HEK293 (cell line): ENCODE data around the gene ARHGAP6.

Source experiments
- CTCF ChIA-PET: fragments of 350-600 bp; formaldehyde crosslinking; extraction: SDS; loops from one replicate; lab custom pipeline; 2021; ENCODE audit warnings: antibody characterized with exemption; lab: Yijun Ruan, JAX
- POLR2A ChIA-PET: fragments of 300-600 bp; formaldehyde crosslinking; extraction: SDS; loops from one replicate; lab custom pipeline; 2020; ENCODE audit warnings: antibody characterized with exemption, inconsistent platforms; lab: Yijun Ruan, JAX
- H3K27ac ChIP-seq: fragments of 200-500 bp; sonication (Bioruptor generic); 2 replicates; pipeline ENCODE4 v1.5.1; 2014; ENCODE audit warnings: low read depth, low read length, control low read depth, inconsistent platforms; ENCODE audit errors: extremely low read depth
- H3K36me3 ChIP-seq, 2 experiments: fragments of 200-500 bp in 1 of 2; sonication (Bioruptor generic) in 1 of 2; 1 replicate in 1 of 2; 2 replicates in 1 of 2; pipeline ENCODE4 v1.5.1; 2014 to 2017; ENCODE audit warnings: inconsistent platforms in 2 of 2, low read length in 2 of 2; ENCODE audit not compliant: control insufficient read depth in 2 of 2, insufficient read depth in 1 of 2
- H3K4me1 ChIP-seq: fragments of 200-500 bp; sonication (Bioruptor generic); 2 replicates; pipeline ENCODE4 v1.5.1; 2014; ENCODE audit warnings: mild to moderate bottlenecking, low read length, inconsistent platforms; ENCODE audit not compliant: control insufficient read depth, insufficient read depth
- H3K4me3 ChIP-seq: 2 replicates; pipeline ENCODE4 v1.5.1; 2011; ENCODE audit warnings: low read depth, mild to moderate bottlenecking, control low read depth, low read length, moderate library complexity
- H3K9me3 ChIP-seq: fragments of 200-500 bp; sonication (Bioruptor generic); 2 replicates; pipeline ENCODE4 v1.5.1; 2014; ENCODE audit warnings: low read depth, low read length, inconsistent platforms; ENCODE audit not compliant: control insufficient read depth, insufficient read depth
- MZF1 ChIP-seq: fragments of 450-650 bp; formaldehyde crosslinking; IDR thresholded peaks from 2 replicates; pipeline ENCODE4 v1.5.1; 2017; ENCODE audit warnings: missing biosample characterization, missing genetic modification characterization, borderline replicate concordance
- OVOL3 ChIP-seq: fragments of 450-650 bp; formaldehyde crosslinking; IDR thresholded peaks from 2 replicates; pipeline ENCODE4 v1.5.1; 2016; ENCODE audit warnings: missing biosample characterization, missing genetic modification characterization
- RBAK ChIP-seq: fragments of 450-650 bp; formaldehyde crosslinking; IDR thresholded peaks from 2 replicates; pipeline ENCODE4 v1.5.1; 2016; ENCODE audit warnings: missing biosample characterization, missing genetic modification characterization
- REPIN1 ChIP-seq: fragments of 450-650 bp; formaldehyde crosslinking; IDR thresholded peaks from 2 replicates; pipeline ENCODE4 v1.5.1; 2017; ENCODE audit warnings: missing biosample characterization, missing genetic modification characterization, low read depth
- REST ChIP-seq: fragments of 450-650 bp; formaldehyde crosslinking; IDR thresholded peaks from 2 replicates; pipeline ENCODE4 v1.5.1; 2016; ENCODE audit warnings: missing biosample characterization, missing genetic modification characterization
- ZFHX2 ChIP-seq: fragments of 450-650 bp; formaldehyde crosslinking; conservative IDR thresholded peaks from 2 replicates; pipeline ENCODE4 v1.5.1; 2016; ENCODE audit warnings: missing biosample characterization, missing genetic modification characterization
- ZFP3 ChIP-seq: fragments of 450-650 bp; formaldehyde crosslinking; IDR thresholded peaks from 2 replicates; pipeline ENCODE4 v1.5.1; 2016; ENCODE audit warnings: low read depth, missing biosample characterization, missing genetic modification characterization
- ZNF140 ChIP-seq: fragments of 450-650 bp; formaldehyde crosslinking; IDR thresholded peaks from 2 replicates; pipeline ENCODE4 v1.5.1; 2016; ENCODE audit warnings: missing biosample characterization, missing genetic modification characterization
- ZNF16 ChIP-seq: fragments of 450-650 bp; formaldehyde crosslinking; IDR thresholded peaks from 2 replicates; pipeline ENCODE4 v1.5.1; 2016; ENCODE audit warnings: low read depth, missing biosample characterization, missing genetic modification characterization
- ZNF174 ChIP-seq: fragments of 450-650 bp; formaldehyde crosslinking; IDR thresholded peaks from 2 replicates; pipeline ENCODE4 v1.5.0; 2017; ENCODE audit warnings: missing biosample characterization, mild to moderate bottlenecking, missing genetic modification characterization
- ZNF184 ChIP-seq: fragments of 450-650 bp; IDR thresholded peaks from 2 replicates; pipeline ENCODE4 v1.5.1; 2018; ENCODE audit warnings: missing biosample characterization, mild to moderate bottlenecking, missing genetic modification characterization
- ZNF221 ChIP-seq: fragments of 450-650 bp; formaldehyde crosslinking; IDR thresholded peaks from 2 replicates; pipeline ENCODE4 v1.5.1; 2017; ENCODE audit warnings: missing biosample characterization, missing genetic modification characterization, borderline replicate concordance
- ZNF239 ChIP-seq: fragments of 450-650 bp; formaldehyde crosslinking; IDR thresholded peaks from 2 replicates; pipeline ENCODE4 v1.5.1; 2016; ENCODE audit warnings: missing biosample characterization, missing genetic modification characterization
- ZNF24 ChIP-seq: fragments of 450-650 bp; formaldehyde crosslinking; IDR thresholded peaks from 2 replicates; pipeline ENCODE4 v1.5.1; 2016; ENCODE audit warnings: missing biosample characterization, missing genetic modification characterization
- ZNF354C ChIP-seq: fragments of 450-650 bp; formaldehyde crosslinking; IDR thresholded peaks from 2 replicates; pipeline ENCODE4 v1.5.1; 2016; ENCODE audit warnings: missing biosample characterization, missing genetic modification characterization, low read depth, borderline replicate concordance
- ZNF398 ChIP-seq: fragments of 450-650 bp; formaldehyde crosslinking; IDR thresholded peaks from 2 replicates; pipeline ENCODE4 v1.5.1; 2017; ENCODE audit warnings: missing biosample characterization, missing genetic modification characterization
- ZNF416 ChIP-seq: fragments of 450-650 bp; formaldehyde crosslinking; IDR thresholded peaks from 2 replicates; pipeline ENCODE4 v1.5.1; 2016; ENCODE audit warnings: missing biosample characterization, missing genetic modification characterization
- ZNF423 ChIP-seq: fragments of 450-650 bp; formaldehyde crosslinking; IDR thresholded peaks from 2 replicates; pipeline ENCODE4 v1.5.1; 2016; ENCODE audit warnings: missing biosample characterization, missing genetic modification characterization
- ZNF433 ChIP-seq: fragments of 450-650 bp; formaldehyde crosslinking; IDR thresholded peaks from 2 replicates; pipeline ENCODE4 v1.5.1; 2016; ENCODE audit warnings: missing biosample characterization, missing genetic modification characterization, low read depth
- ZNF571 ChIP-seq: fragments of 450-650 bp; formaldehyde crosslinking; IDR thresholded peaks from 2 replicates; pipeline ENCODE4 v1.5.0; 2017; ENCODE audit warnings: missing biosample characterization, missing genetic modification characterization
- ZNF580 ChIP-seq: fragments of 450-650 bp; formaldehyde crosslinking; IDR thresholded peaks from 2 replicates; pipeline ENCODE4 v1.5.1; 2016; ENCODE audit warnings: missing biosample characterization, missing genetic modification characterization
- ZNF585B ChIP-seq: fragments of 450-650 bp; formaldehyde crosslinking; IDR thresholded peaks from 2 replicates; pipeline ENCODE4 v1.5.1; 2016; ENCODE audit warnings: missing biosample characterization, missing genetic modification characterization
- ZNF621 ChIP-seq: fragments of 450-650 bp; formaldehyde crosslinking; IDR thresholded peaks from 2 replicates; pipeline ENCODE4 v1.5.1; 2017; ENCODE audit warnings: missing biosample characterization, missing genetic modification characterization
- ZNF623 ChIP-seq: fragments of 450-650 bp; formaldehyde crosslinking; IDR thresholded peaks from 2 replicates; pipeline ENCODE4 v1.5.1; 2016; ENCODE audit warnings: missing biosample characterization, missing genetic modification characterization
- ZNF658 ChIP-seq: fragments of 450-650 bp; formaldehyde crosslinking; IDR thresholded peaks from 2 replicates; pipeline ENCODE4; 2016; ENCODE audit warnings: missing biosample characterization, missing genetic modification characterization
- ZNF704 ChIP-seq: fragments of 450-650 bp; formaldehyde crosslinking; IDR thresholded peaks from 2 replicates; pipeline ENCODE4 v1.5.1; 2016; ENCODE audit warnings: missing biosample characterization, missing genetic modification characterization
- ZNF76 ChIP-seq: fragments of 450-650 bp; formaldehyde crosslinking; IDR thresholded peaks from 2 replicates; pipeline ENCODE4; 2016; ENCODE audit warnings: low read depth, missing biosample characterization, missing genetic modification characterization, borderline replicate concordance
- ZSCAN18 ChIP-seq: fragments of 450-650 bp; formaldehyde crosslinking; IDR thresholded peaks from 2 replicates; pipeline ENCODE4 v1.5.1; 2016; ENCODE audit warnings: missing biosample characterization, missing genetic modification characterization
- ZXDB ChIP-seq: fragments of 450-650 bp; formaldehyde crosslinking; IDR thresholded peaks from 2 replicates; pipeline ENCODE4 v1.5.1; 2016; ENCODE audit warnings: missing biosample characterization, missing genetic modification characterization

ARHGAP6 gene

GRCh38 chrX:11381464-11381863 lies 284.3 kb downstream of the ARHGAP6 start:
- Histone ChIP-seq H3K9me3 (no peaks in the 10 kb centered on the region), H3K27ac (no peak overlapping the region), H3K4me1 (no peaks in the 10 kb centered on the region), H3K36me3 (no peaks in the 10 kb centered on the region), H3K4me3 (no peak overlapping the region)
- POLR2A ChIA-PET = no interaction called here
- TF ChIP-seq ZNF585B (tag by site-specific recombination) (no peak), ZNF580 (no peak), REST (no peak), MZF1 (tag by site-specific recombination) (no peak), ZNF658 (tag by site-specific recombination) (no peak), ZNF76 (tag by site-specific recombination) (no peak), ZSCAN18 (tag by site-specific recombination) (no peak), ZNF416 (tag by site-specific recombination) (no peak), ZNF398 (tag by site-specific recombination) (no peak), ZNF433 (tag by site-specific recombination) (no peak), ZNF16 (tag by site-specific recombination) (no peak), ZNF571 (tag by site-specific recombination) (no peak), ZNF184 (tag by site-specific recombination) (no peak)
- CTCF ChIA-PET = interaction anchor here (0.6 to 2.6 kb wide), 16 partner anchors 10 to 725 kb away, joined by 3 to 19 read pairs (median 4); no protein-coding TSS in a partner anchor

GRCh38 chrX:11380187-11380844 lies 285.4 kb downstream of the ARHGAP6 start:
- H3K4me3 ChIP-seq = no peak overlapping the region
- H3K36me3 ChIP-seq = no peaks in the 10 kb centered on the region
- ChIA-PET POLR2A (no interaction called here), CTCF (interaction anchor here (0.9 to 2.6 kb wide), 3 partner anchors 9 to 391 kb away, joined by 6 to 19 read pairs (median 10); no protein-coding TSS in a partner anchor)
- no peaks in the 10 kb centered on the region for H3K4me1 ChIP-seq
- no peaks in the 10 kb centered on the region for H3K9me3 ChIP-seq
- H3K27ac ChIP-seq = no peak overlapping the region
- TF ChIP-seq ZNF174 (no peak), ZNF621 (tag by site-specific recombination) (no peak), ZNF140 (tag by site-specific recombination) (no peak), OVOL3 (no peak), ZFHX2 (tag by site-specific recombination) (no peak), ZNF354C (tag by site-specific recombination) (no peak), ZNF239 (tag by site-specific recombination) (no peak), RBAK (tag by site-specific recombination) (no peak), ZNF423 (tag by site-specific recombination) (no peak), ZXDB (tag by site-specific recombination) (no peak), REPIN1 (tag by site-specific recombination) (no peak), ZNF623 (tag by site-specific recombination) (no peak), ZFP3 (no peak), ZNF24 (tag by site-specific recombination) (no peak), ZNF704 (no peak), ZNF221 (tag by site-specific recombination) (no peak)
